GM18507 (cell line): Measurements from ENCODE around the gene IGF2R.
"Not testable (repeated sequence)": the region's sequence is repeated elsewhere in the genome, so short reads cannot be mapped to it uniquely, and the experiment has no call there.

Source experiments
- DNase-seq: peaks from one replicate; pipeline ENCODE4 v3.0.0; 2011; ENCODE audit warnings: low read depth; ENCODE audit not compliant: insufficient read length; ENCODE audit errors: extremely low spot score
- FAIRE-seq: peaks from 2 replicates; lab custom pipeline; 2011; peaks lifted over from hg19 to GRCh38; lab: Jason Lieb, UNC

Gene IGF2R

GRCh38 chr6:159989492-159990480 lies 20.9 kb downstream of the IGF2R start:
- FAIRE-seq = peak; percentile 67
- DNase-seq = no peak

GRCh38 chr6:159992366-159992765 lies 23.5 kb downstream of the IGF2R start:
- no peak for FAIRE-seq
- DNase-seq = no peak

- no peak for FAIRE-seq
Measured at GRCh38 chr6:159995405-159995804, 26.5 kb downstream of the IGF2R start.

GRCh38 chr6:159996087-159996622 lies 27.3 kb downstream of the IGF2R start:
- DNase-seq = no peak
- no peak for FAIRE-seq

More at GRCh38 chr6:159995405-159995804, 26.5 kb downstream of the IGF2R start:
- no peak for DNase-seq

GRCh38 chr6:159996626-159997497 lies 28.0 kb downstream of the IGF2R start:
- FAIRE-seq (no peak), DNase-seq (no peak)

- no peak for DNase-seq
- no peak for FAIRE-seq
Measured at GRCh38 chr6:159997498-159998101, 28.7 kb downstream of the IGF2R start.

GRCh38 chr6:159998538-159998937 lies 29.7 kb downstream of the IGF2R start:
- FAIRE-seq (no peak), DNase-seq (no peak)

GRCh38 chr6:159999240-159999671 lies 30.4 kb downstream of the IGF2R start:
- FAIRE-seq (no peak), DNase-seq (no peak)

GRCh38 chr6:160000280-160000704 lies 31.4 kb downstream of the IGF2R start:
- FAIRE-seq = no peak
- no peak for DNase-seq

- not testable (repeated sequence) for DNase-seq
Measured at GRCh38 chr6:160000893-160001427, 32.1 kb downstream of the IGF2R start.

GRCh38 chr6:160002882-160003281 lies 34.0 kb downstream of the IGF2R start:
- FAIRE-seq = no peak
- DNase-seq = no peak

More at GRCh38 chr6:160000893-160001427, 32.1 kb downstream of the IGF2R start:
- not testable (repeated sequence) for FAIRE-seq

- no peak for DNase-seq
- no peak for FAIRE-seq
Measured at GRCh38 chr6:160004018-160004417, 35.1 kb downstream of the IGF2R start.

GRCh38 chr6:160004419-160005175 lies 35.7 kb downstream of the IGF2R start:
- DNase-seq = no peak
- FAIRE-seq = no peak

GRCh38 chr6:160005211-160005610 lies 36.3 kb downstream of the IGF2R start:
- DNase-seq (no peak), FAIRE-seq (no peak)

- FAIRE-seq (no peak), DNase-seq (no peak)
Measured at GRCh38 chr6:160005861-160006540, 37.1 kb downstream of the IGF2R start.

- FAIRE-seq = no peak
- DNase-seq = no peak
Measured at GRCh38 chr6:160007145-160007544, 38.3 kb downstream of the IGF2R start.

GRCh38 chr6:160007611-160008010 lies 38.7 kb downstream of the IGF2R start:
- FAIRE-seq (no peak), DNase-seq (no peak)

- DNase-seq (no peak), FAIRE-seq (no peak)
Measured at GRCh38 chr6:160010067-160010466, 41.2 kb downstream of the IGF2R start.
